Spleen (tissue), 7 donors: ENCODE data around the gene PRRG3.

Experiments
- POLR2A ChIP-seq, 3 donors: fragments of 450-650 bp; IDR thresholded peaks; one replicate each; pipeline ENCODE4 v1.5.1; 2017; ENCODE audit warnings: antibody characterized with exemption in 3 of 3, mild to moderate bottlenecking in 1 of 3
- POLR2AphosphoS5 ChIP-seq, 3 donors: sonication (generic); formaldehyde crosslinking; IDR thresholded peaks; one replicate each; pipeline ENCODE4 v1.5.1; 2017; ENCODE audit warnings: antibody characterized with exemption in 3 of 3
- TF ChIP-seq, protein P1 (sequence below), 11 experiments: fragments of 200-600 bp in 7 of 11; fragments of 450-650 bp in 4 of 11; sonication (generic) in 4 of 11; IDR thresholded peaks in 8 of 11; conservative IDR thresholded peaks in 3 of 11; 1 replicate in 7 of 11; 2 replicates in 4 of 11; pipeline versions ENCODE4 v1.4.0 to v1.8.0; 2016 to 2021; ENCODE audit warnings: antibody characterized with exemption in 11 of 11, inconsistent platforms in 4 of 11, mild to moderate bottlenecking in 1 of 11
- donor health status: DM: no; HTN: no; CAD: no; lungs with moderate emphysema.
- donor health status: DM: no; HTN: no; CAD: no.
- donor health status: DM: no; HTN: no; CAD: no.

DNA sequence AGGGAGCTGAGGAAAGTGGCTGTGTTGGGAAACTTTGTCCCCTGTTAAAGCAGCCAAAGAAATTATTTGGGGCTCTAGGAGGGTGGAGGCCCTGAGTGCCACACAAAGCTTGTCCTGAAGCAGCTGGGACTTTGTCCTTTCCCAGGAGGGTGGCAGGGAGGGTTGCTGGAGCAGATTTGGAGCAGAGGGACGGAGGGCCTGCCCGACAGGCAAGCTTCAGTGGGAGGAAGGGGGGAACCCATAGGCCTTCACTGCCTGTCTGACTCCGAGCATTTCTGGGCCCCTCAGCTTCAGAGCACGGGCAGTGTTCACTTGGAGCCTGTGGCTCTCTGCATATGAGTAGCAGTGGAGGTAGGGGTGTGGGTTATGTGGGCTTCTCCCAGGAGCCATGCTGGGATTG is 32.1 kb downstream of the PRRG3 start:
- TF ChIP-seq, protein P1, sequence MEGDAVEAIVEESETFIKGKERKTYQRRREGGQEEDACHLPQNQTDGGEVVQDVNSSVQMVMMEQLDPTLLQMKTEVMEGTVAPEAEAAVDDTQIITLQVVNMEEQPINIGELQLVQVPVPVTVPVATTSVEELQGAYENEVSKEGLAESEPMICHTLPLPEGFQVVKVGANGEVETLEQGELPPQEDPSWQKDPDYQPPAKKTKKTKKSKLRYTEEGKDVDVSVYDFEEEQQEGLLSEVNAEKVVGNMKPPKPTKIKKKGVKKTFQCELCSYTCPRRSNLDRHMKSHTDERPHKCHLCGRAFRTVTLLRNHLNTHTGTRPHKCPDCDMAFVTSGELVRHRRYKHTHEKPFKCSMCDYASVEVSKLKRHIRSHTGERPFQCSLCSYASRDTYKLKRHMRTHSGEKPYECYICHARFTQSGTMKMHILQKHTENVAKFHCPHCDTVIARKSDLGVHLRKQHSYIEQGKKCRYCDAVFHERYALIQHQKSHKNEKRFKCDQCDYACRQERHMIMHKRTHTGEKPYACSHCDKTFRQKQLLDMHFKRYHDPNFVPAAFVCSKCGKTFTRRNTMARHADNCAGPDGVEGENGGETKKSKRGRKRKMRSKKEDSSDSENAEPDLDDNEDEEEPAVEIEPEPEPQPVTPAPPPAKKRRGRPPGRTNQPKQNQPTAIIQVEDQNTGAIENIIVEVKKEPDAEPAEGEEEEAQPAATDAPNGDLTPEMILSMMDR (IDR thresholded peaks at IDR 0.05 in 8 of 11, conservative IDR thresholded peaks at IDR 0.05 in 3 of 11): no peak
- TF ChIP-seq POLR2A (IDR thresholded peaks at IDR 0.05) (no peak), POLR2AphosphoS5 (IDR thresholded peaks at IDR 0.05) (no peak)
